ENCODE data around the gene FBN2. TPM values are rescaled to one million over a fixed set of nuclear protein-coding genes. Genes with fewer than 3 reads are reported as not detected.

The FBN2 gene
- total RNA-seq, 1 experiment from 2014 or later, result not detected

DNA sequence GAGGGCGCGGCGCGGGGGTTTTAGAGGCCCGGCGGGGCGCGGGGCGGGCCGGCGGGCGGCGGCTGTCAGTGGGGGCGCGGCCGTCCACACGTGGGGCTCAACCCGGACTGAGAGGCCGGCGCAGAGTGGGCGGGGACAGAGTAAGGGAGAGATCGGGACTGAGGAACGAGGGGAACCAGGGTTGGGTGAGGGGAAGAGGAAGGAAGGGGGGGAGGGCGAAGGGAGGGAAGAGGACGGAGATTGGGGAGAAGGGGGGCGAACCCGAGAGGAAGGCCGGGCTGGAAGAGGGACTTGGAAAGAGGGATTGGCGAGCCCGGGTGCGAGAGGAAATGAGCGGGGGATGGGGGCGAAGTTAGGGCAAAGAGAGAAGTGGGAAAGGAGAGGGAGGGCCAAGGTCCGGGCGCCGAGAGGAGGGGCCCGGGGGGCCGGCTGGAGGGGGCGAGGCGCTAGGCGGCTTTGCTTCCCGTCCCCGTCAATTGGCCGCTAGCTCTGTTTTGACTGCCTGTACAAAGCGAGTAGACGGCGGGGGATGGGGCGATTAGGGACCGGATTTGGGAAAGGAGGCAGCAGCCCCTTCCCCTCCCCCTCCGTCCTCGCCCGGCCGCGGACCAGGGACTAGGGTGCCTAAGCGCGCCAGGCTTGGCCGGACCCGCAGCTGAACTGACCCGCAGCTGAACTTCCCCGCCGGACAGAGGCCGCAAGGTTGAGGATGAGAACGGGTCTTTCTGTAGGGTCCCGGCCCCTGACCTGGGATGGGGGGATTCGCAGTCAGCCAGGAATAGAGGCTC lies 399 bp upstream of the FBN2 start:
- H3K27ac ChIP-seq (ENCODE audit: low read length), result no peak overlapping the region
- H3K4me1 ChIP-seq (ENCODE audit: low read length), result no peaks in the 10 kb centered on the region
- no peak for DNase-seq
- H3K9me2 ChIP-seq (replicated peaks; ENCODE audit: insufficient read depth, low read length), result no peaks in the 10 kb centered on the region
- H3K79me2 ChIP-seq (ENCODE audit: low read length), result no peaks in the 10 kb centered on the region
- no peak overlapping the region for H3K9ac ChIP-seq (ENCODE audit: low read length)
- no peaks in the 10 kb centered on the region; the same call in 1 of the 2 replicates for H3K9me3 ChIP-seq (ENCODE audit: low read length)
- H3K27me3 ChIP-seq (ENCODE audit: low read length), result no peaks in the 10 kb centered on the region
- H3K4me2 ChIP-seq (ENCODE audit: low read depth, low read length, poor library complexity, severe bottlenecking), result no peak overlapping the region
- H3K4me3 ChIP-seq (ENCODE audit: low read length), result no peak overlapping the region
- H4K20me1 ChIP-seq (ENCODE audit: insufficient read depth, low read depth, low read length), result no peaks in the 10 kb centered on the region
- H3K36me3 ChIP-seq (ENCODE audit: insufficient read depth, low read length), result no peaks in the 10 kb centered on the region
- H2AFZ ChIP-seq (ENCODE audit: low read length), result no peak overlapping the region

DNA sequence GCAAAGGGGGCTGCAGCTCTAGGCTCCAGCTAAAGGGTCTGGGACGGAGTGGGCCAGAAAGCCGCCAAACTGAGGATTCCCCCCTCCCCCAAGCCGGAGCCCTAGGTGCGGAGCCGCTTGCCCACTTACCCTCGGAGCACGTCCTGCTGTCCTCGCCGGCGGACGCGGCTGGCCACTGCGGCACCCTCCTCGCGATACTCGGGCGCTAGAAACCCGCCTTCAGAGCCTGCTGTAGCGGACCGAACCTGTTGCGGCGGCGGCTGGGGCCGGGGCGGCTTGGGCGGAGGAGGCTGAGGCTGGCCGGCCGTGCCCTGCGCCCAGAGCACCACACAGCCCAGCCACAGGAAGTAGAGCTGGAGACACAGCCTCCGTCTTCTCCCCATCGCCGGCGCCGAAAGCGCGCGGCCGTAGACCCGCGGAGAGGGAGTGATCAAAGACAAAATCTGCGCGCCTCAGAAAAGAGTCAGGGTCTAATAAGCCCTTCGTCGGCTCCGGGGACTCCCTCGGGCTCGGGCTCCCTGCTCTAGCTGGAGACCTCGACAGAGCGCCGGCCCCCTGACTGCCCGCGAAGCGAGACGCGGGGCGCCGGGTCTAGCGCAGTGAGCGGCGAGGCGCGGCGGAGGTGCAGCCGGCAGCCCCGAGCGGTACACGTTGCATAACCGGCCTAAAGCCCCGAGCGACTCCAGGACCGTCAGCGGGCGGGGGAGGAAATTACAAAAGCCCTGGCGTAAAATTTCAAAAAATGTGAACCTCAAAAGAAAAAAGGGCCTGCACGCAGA lies 635 bp downstream of the FBN2 start:
- Histone ChIP-seq H3K4me1 (ENCODE audit: low read length) (no peaks in the 10 kb centered on the region), H4K20me1 (ENCODE audit: insufficient read depth, low read depth, low read length) (no peaks in the 10 kb centered on the region), H3K36me3 (ENCODE audit: insufficient read depth, low read length) (no peaks in the 10 kb centered on the region), H3K9me3 (ENCODE audit: low read length) (no peaks in the 10 kb centered on the region; the same call in 1 of the 2 replicates), H3K9ac (ENCODE audit: low read length) (no peak overlapping the region), H3K27me3 (ENCODE audit: low read length) (no peaks in the 10 kb centered on the region), H3K27ac (ENCODE audit: low read length) (no peak overlapping the region), H3K79me2 (ENCODE audit: low read length) (no peaks in the 10 kb centered on the region), H3K4me3 (ENCODE audit: low read length) (no peak overlapping the region), H3K9me2 (replicated peaks; ENCODE audit: insufficient read depth, low read length) (no peaks in the 10 kb centered on the region), H2AFZ (ENCODE audit: low read length) (no peak overlapping the region), H3K4me2 (ENCODE audit: low read depth, low read length, poor library complexity, severe bottlenecking) (no peak overlapping the region)
- no peak for DNase-seq

DNA sequence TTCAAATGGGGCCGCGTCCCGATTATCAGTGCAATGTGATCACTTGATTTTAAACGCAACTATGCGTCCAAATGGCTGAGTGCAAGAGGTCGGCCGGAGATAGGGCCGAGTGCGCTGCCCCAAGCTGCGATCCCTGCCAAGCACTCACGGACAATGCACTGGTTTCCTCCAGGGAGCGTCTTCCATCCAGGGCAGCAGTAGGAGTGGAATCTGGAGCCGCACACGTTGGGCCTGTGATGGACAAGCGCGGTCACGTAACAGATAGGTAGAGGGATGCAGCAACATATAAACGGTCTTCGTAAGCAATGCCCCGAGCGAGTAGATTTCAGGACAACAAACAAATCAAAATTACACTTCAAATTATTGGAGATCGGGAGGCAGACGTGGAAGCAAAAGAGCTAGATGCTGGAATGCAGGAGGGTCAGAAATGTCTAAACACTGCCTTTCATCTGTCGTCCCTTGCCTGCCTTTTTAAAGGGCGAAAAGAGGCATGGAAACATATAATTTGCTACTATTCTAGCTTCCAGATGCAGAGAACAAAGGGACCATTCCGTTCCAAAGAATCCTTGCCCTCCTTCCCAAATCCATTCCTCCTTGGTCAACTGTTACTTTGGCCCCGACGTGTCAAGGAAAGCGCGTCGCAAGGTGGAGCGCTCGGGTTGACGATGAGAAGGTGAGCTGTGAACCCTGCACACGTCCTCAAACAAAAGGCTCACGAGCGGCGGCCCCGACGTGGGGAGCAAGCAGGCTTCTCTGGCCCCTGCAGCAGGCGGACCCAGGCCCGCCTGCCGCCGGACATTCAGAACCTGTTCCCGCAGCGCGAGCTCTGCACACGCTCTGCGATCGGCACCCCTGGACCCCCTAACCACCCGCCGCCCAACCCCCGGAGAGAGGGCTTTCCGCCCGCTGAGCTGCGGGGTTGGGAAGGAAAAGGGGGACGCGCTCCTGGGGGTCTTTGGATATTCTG lies 1.5 kb downstream of the FBN2 start:
- Histone ChIP-seq H3K9ac (ENCODE audit: low read length) (no peak overlapping the region), H3K9me2 (replicated peaks; ENCODE audit: insufficient read depth, low read length) (no peaks in the 10 kb centered on the region), H2AFZ (ENCODE audit: low read length) (no peak overlapping the region), H3K27me3 (ENCODE audit: low read length) (no peaks in the 10 kb centered on the region), H3K79me2 (ENCODE audit: low read length) (no peaks in the 10 kb centered on the region), H4K20me1 (ENCODE audit: insufficient read depth, low read depth, low read length) (no peaks in the 10 kb centered on the region), H3K9me3 (ENCODE audit: low read length) (no peaks in the 10 kb centered on the region; the same call in 1 of the 2 replicates), H3K4me1 (ENCODE audit: low read length) (no peaks in the 10 kb centered on the region), H3K27ac (ENCODE audit: low read length) (no peak overlapping the region), H3K36me3 (ENCODE audit: insufficient read depth, low read length) (no peaks in the 10 kb centered on the region), H3K4me3 (ENCODE audit: low read length) (no peak overlapping the region), H3K4me2 (ENCODE audit: low read depth, low read length, poor library complexity, severe bottlenecking) (no peak overlapping the region)
- DNase-seq, result no peak

GRCh38 chr5:128535251-128535650 lies 2.8 kb downstream of the FBN2 start:
- Histone ChIP-seq H3K4me1 (ENCODE audit: low read length) (no peaks in the 10 kb centered on the region), H3K9me2 (replicated peaks; ENCODE audit: insufficient read depth, low read length) (no peaks in the 10 kb centered on the region), H2AFZ (ENCODE audit: low read length) (no peak overlapping the region), H3K27ac (ENCODE audit: low read length) (no peak overlapping the region), H3K9ac (ENCODE audit: low read length) (no peak overlapping the region), H3K36me3 (ENCODE audit: insufficient read depth, low read length) (no peaks in the 10 kb centered on the region), H3K4me3 (ENCODE audit: low read length) (no peak overlapping the region), H3K9me3 (ENCODE audit: low read length) (no peaks in the 10 kb centered on the region; the same call in 1 of the 2 replicates), H3K79me2 (ENCODE audit: low read length) (no peaks in the 10 kb centered on the region), H3K27me3 (ENCODE audit: low read length) (no peaks in the 10 kb centered on the region), H3K4me2 (ENCODE audit: low read depth, low read length, poor library complexity, severe bottlenecking) (no peak overlapping the region), H4K20me1 (ENCODE audit: insufficient read depth, low read depth, low read length) (no peaks in the 10 kb centered on the region)
- no peak for DNase-seq

- no peaks in the 10 kb centered on the region; the same call in 1 of the 2 replicates for H3K9me3 ChIP-seq (ENCODE audit: low read length)
- no peaks in the 10 kb centered on the region for H3K4me1 ChIP-seq (ENCODE audit: low read length)
- H3K27ac ChIP-seq (ENCODE audit: low read length), result no peak overlapping the region
- H4K20me1 ChIP-seq (ENCODE audit: insufficient read depth, low read depth, low read length), result no peaks in the 10 kb centered on the region
- DNase-seq, result no peak
- H3K36me3 ChIP-seq (ENCODE audit: insufficient read depth, low read length), result no peaks in the 10 kb centered on the region
- no peaks in the 10 kb centered on the region for H3K27me3 ChIP-seq (ENCODE audit: low read length)
- no peak overlapping the region for H3K9ac ChIP-seq (ENCODE audit: low read length)
- H3K79me2 ChIP-seq (ENCODE audit: low read length), result no peaks in the 10 kb centered on the region
- H2AFZ ChIP-seq (ENCODE audit: low read length), result no peak overlapping the region
- no peak overlapping the region for H3K4me2 ChIP-seq (ENCODE audit: low read depth, low read length, poor library complexity, severe bottlenecking)
- H3K4me3 ChIP-seq (ENCODE audit: low read length), result no peak overlapping the region
- H3K9me2 ChIP-seq (replicated peaks; ENCODE audit: insufficient read depth, low read length), result no peaks in the 10 kb centered on the region
Measured at GRCh38 chr5:128534726-128535125, 3.3 kb downstream of the FBN2 start.

GRCh38 chr5:128532776-128533175 lies 5.3 kb downstream of the FBN2 start:
- no peak for DNase-seq
- Histone ChIP-seq H3K79me2 (ENCODE audit: low read length) (no peaks in the 10 kb centered on the region), H3K27ac (ENCODE audit: low read length) (no peak overlapping the region), H3K9me2 (replicated peaks; ENCODE audit: insufficient read depth, low read length) (no peaks in the 10 kb centered on the region), H3K27me3 (ENCODE audit: low read length) (no peaks in the 10 kb centered on the region), H2AFZ (ENCODE audit: low read length) (no peak overlapping the region), H3K9ac (ENCODE audit: low read length) (no peak overlapping the region), H3K4me3 (ENCODE audit: low read length) (no peak overlapping the region), H3K4me1 (ENCODE audit: low read length) (no peaks in the 10 kb centered on the region), H3K4me2 (ENCODE audit: low read depth, low read length, poor library complexity, severe bottlenecking) (no peak overlapping the region), H4K20me1 (ENCODE audit: insufficient read depth, low read depth, low read length) (no peaks in the 10 kb centered on the region), H3K36me3 (ENCODE audit: insufficient read depth, low read length) (no peaks in the 10 kb centered on the region), H3K9me3 (ENCODE audit: low read length) (no peaks in the 10 kb centered on the region)

GRCh38 chr5:128532127-128532526 lies 5.9 kb downstream of the FBN2 start:
- no peak overlapping the region for H3K4me3 ChIP-seq (ENCODE audit: low read length)
- no peaks in the 10 kb centered on the region for H3K79me2 ChIP-seq (ENCODE audit: low read length)
- no peak for DNase-seq
- no peak overlapping the region for H3K4me2 ChIP-seq (ENCODE audit: low read depth, low read length, poor library complexity, severe bottlenecking)
- no peak overlapping the region for H2AFZ ChIP-seq (ENCODE audit: low read length)
- no peak overlapping the region for H3K27ac ChIP-seq (ENCODE audit: low read length)
- H4K20me1 ChIP-seq (ENCODE audit: insufficient read depth, low read depth, low read length), result no peaks in the 10 kb centered on the region
- no peaks in the 10 kb centered on the region for H3K36me3 ChIP-seq (ENCODE audit: insufficient read depth, low read length)
- no peaks in the 10 kb centered on the region for H3K9me2 ChIP-seq (replicated peaks; ENCODE audit: insufficient read depth, low read length)
- H3K4me1 ChIP-seq (ENCODE audit: low read length), result no peaks in the 10 kb centered on the region
- no peaks in the 10 kb centered on the region for H3K9me3 ChIP-seq (ENCODE audit: low read length)
- no peak overlapping the region for H3K9ac ChIP-seq (ENCODE audit: low read length)
- H3K27me3 ChIP-seq (ENCODE audit: low read length), result no peaks in the 10 kb centered on the region

Data from Karpas-422 (cell line).